Activated T-helper 1 cell treated with anti-CD3 and anti-CD28 coated beads, Interleukin-12 subunit alpha, Interleukin-12 subunit beta, Interleukin-2, Interleukin-4 antibody, amounts not matched to agents 30 ng/mL and 10 ng/mL and 1 ng/mL, durations not matched to agents 14 hours and 24 hours and 36 hours (primary cell): ENCODE results near the gene ADARB2. TPM values are rescaled to one million over a fixed set of nuclear protein-coding genes. Genes with fewer than 3 reads are reported as not detected.
"Not testable (repeated sequence)": the region's sequence is repeated elsewhere in the genome, so short reads cannot be mapped to it uniquely, and the experiment has no call there.

Experiments used
- DNase-seq: peaks from one replicate; pipeline ENCODE4 v3.0.0; 2021; ENCODE audit warnings: low spot score
- H3K27ac Mint-ChIP-seq: one replicate; pipeline ENCODE4 v1.8.0; 2021; ENCODE audit warnings: mild to moderate bottlenecking, mixed read lengths
- H3K27me3 Mint-ChIP-seq: one replicate; pipeline ENCODE4 v1.8.0; 2022; ENCODE audit warnings: mild to moderate bottlenecking, moderate library complexity, mixed read lengths; ENCODE audit not compliant: insufficient read depth
- H3K36me3 Mint-ChIP-seq: one replicate; pipeline ENCODE4 v1.8.0; 2021; ENCODE audit warnings: low read depth, mixed read lengths
- H3K4me1 Mint-ChIP-seq: one replicate; pipeline ENCODE4 v1.8.0; 2021; ENCODE audit warnings: low read depth, mixed read lengths
- H3K4me3 Mint-ChIP-seq: one replicate; pipeline ENCODE4 v1.8.0; 2021; ENCODE audit warnings: mild to moderate bottlenecking, moderate library complexity, mixed read lengths
- H3K9me3 Mint-ChIP-seq: one replicate; pipeline ENCODE4 v1.8.0; 2021; ENCODE audit warnings: mixed read lengths
- intact Hi-C: fragments of 100-400 bp; cut with micrococcal nuclease; formaldehyde crosslinking; loops from one replicate; pipeline ENCODE4 v1.15.1; 2024
- total RNA-seq: library from RNA; stranded (reverse); gene quantifications from 2 replicates; pipeline ENCODE4 v1.2.3, GENCODE V29; 2022

Gene ADARB2
- total RNA-seq, 1 donor from 2014 or later, result 0.05 TPM

GRCh38 chr10:1449572-1450205 lies 287.6 kb downstream of the ADARB2 start:
- peaks cover 13% of the 10 kb centered on the region for H3K9me3 Mint-ChIP-seq
- no peaks in the 10 kb centered on the region for H3K36me3 Mint-ChIP-seq
- H3K27ac Mint-ChIP-seq, result no peak overlapping the region
- no peak overlapping the region for H3K4me3 Mint-ChIP-seq
- H3K4me1 Mint-ChIP-seq, result peaks cover 8% of the 10 kb centered on the region
- no peak for DNase-seq
- H3K27me3 Mint-ChIP-seq, result no peaks in the 10 kb centered on the region
- intact Hi-C loops, result no loop called here

GRCh38 chr10:1449021-1449420 lies 288.3 kb downstream of the ADARB2 start:
- Mint-ChIP-seq H3K36me3 (no peaks in the 10 kb centered on the region), H3K4me3 (no peak overlapping the region), H3K9me3 (peaks cover 13% of the 10 kb centered on the region), H3K27me3 (no peaks in the 10 kb centered on the region), H3K4me1 (peaks cover 2% of the 10 kb centered on the region), H3K27ac (no peak overlapping the region)
- intact Hi-C loops, result no loop called here
- DNase-seq, result no peak

GRCh38 chr10:1448252-1448930 lies 288.9 kb downstream of the ADARB2 start:
- DNase-seq, result no peak
- no peak overlapping the region for H3K27ac Mint-ChIP-seq
- peaks cover 10% of the 10 kb centered on the region for H3K9me3 Mint-ChIP-seq
- no peak overlapping the region for H3K4me3 Mint-ChIP-seq
- no peaks in the 10 kb centered on the region for H3K36me3 Mint-ChIP-seq
- intact Hi-C loops, result no loop called here
- H3K4me1 Mint-ChIP-seq, result no peaks in the 10 kb centered on the region
- no peaks in the 10 kb centered on the region for H3K27me3 Mint-ChIP-seq

GRCh38 chr10:1444826-1445225 lies 292.5 kb downstream of the ADARB2 start:
- Mint-ChIP-seq H3K4me1 (no peaks in the 10 kb centered on the region), H3K36me3 (no peaks in the 10 kb centered on the region), H3K27me3 (no peaks in the 10 kb centered on the region), H3K9me3 (no peaks in the 10 kb centered on the region), H3K27ac (no peak overlapping the region), H3K4me3 (no peak overlapping the region)
- no peak for DNase-seq
- intact Hi-C loops, result no loop called here

- intact Hi-C loops, result no loop called here
- Mint-ChIP-seq H3K4me1 (no peaks in the 10 kb centered on the region), H3K36me3 (no peaks in the 10 kb centered on the region), H3K27me3 (no peaks in the 10 kb centered on the region), H3K9me3 (no peaks in the 10 kb centered on the region), H3K4me3 (no peak overlapping the region), H3K27ac (no peak overlapping the region)
- DNase-seq, result no peak
Observed at GRCh38 chr10:1440897-1441296, 296.4 kb downstream of the ADARB2 start.

GRCh38 chr10:1434912-1435692 lies 302.2 kb downstream of the ADARB2 start:
- no peaks in the 10 kb centered on the region for H3K27me3 Mint-ChIP-seq
- peaks cover 14% of the 10 kb centered on the region for H3K9me3 Mint-ChIP-seq
- no peaks in the 10 kb centered on the region for H3K36me3 Mint-ChIP-seq
- intact Hi-C loops, result no loop called here
- no peak overlapping the region for H3K4me3 Mint-ChIP-seq
- no peak for DNase-seq
- no peak overlapping the region for H3K27ac Mint-ChIP-seq
- no peaks in the 10 kb centered on the region for H3K4me1 Mint-ChIP-seq

- Mint-ChIP-seq H3K4me3 (no peak overlapping the region), H3K27me3 (no peaks in the 10 kb centered on the region), H3K4me1 (no peaks in the 10 kb centered on the region), H3K36me3 (no peaks in the 10 kb centered on the region), H3K27ac (no peak overlapping the region), H3K9me3 (peaks cover 19% of the 10 kb centered on the region)
- no peak for DNase-seq
- intact Hi-C loops, result no loop called here
Observed at GRCh38 chr10:1434202-1434601, 303.1 kb downstream of the ADARB2 start.

GRCh38 chr10:1432161-1432560 lies 305.2 kb downstream of the ADARB2 start:
- Mint-ChIP-seq H3K4me1 (no peaks in the 10 kb centered on the region), H3K4me3 (no peak overlapping the region), H3K27ac (no peak overlapping the region), H3K9me3 (peaks cover 19% of the 10 kb centered on the region), H3K36me3 (no peaks in the 10 kb centered on the region), H3K27me3 (peaks cover 4% of the 10 kb centered on the region)
- no peak for DNase-seq
- intact Hi-C loops, result no loop called here

GRCh38 chr10:1431229-1431628 lies 306.1 kb downstream of the ADARB2 start:
- DNase-seq, result no peak
- Mint-ChIP-seq H3K36me3 (no peaks in the 10 kb centered on the region), H3K27me3 (peaks cover 5% of the 10 kb centered on the region), H3K9me3 (peaks cover 19% of the 10 kb centered on the region), H3K4me1 (no peaks in the 10 kb centered on the region), H3K4me3 (no peak overlapping the region), H3K27ac (no peak overlapping the region)
- intact Hi-C loops, result no loop called here

- H3K4me3 Mint-ChIP-seq, H3K36me3 Mint-ChIP-seq, intact Hi-C loops, H3K27ac Mint-ChIP-seq, DNase-seq, H3K4me1 Mint-ChIP-seq: not testable (repeated sequence)
- Mint-ChIP-seq H3K27me3 (peaks cover 11% of the 10 kb centered on the region), H3K9me3 (peaks cover 19% of the 10 kb centered on the region)
Observed at GRCh38 chr10:1427521-1428186, 309.7 kb downstream of the ADARB2 start.

- intact Hi-C loops, result no loop called here
- Mint-ChIP-seq H3K36me3 (no peaks in the 10 kb centered on the region), H3K4me1 (no peaks in the 10 kb centered on the region), H3K27me3 (peaks cover 11% of the 10 kb centered on the region), H3K4me3 (no peak overlapping the region), H3K27ac (no peak overlapping the region), H3K9me3 (peaks cover 19% of the 10 kb centered on the region)
- DNase-seq, result no peak
Observed at GRCh38 chr10:1426786-1427185, 310.5 kb downstream of the ADARB2 start.

GRCh38 chr10:1425879-1426278 lies 311.4 kb downstream of the ADARB2 start:
- peaks cover 13% of the 10 kb centered on the region for H3K9me3 Mint-ChIP-seq
- H3K4me3 Mint-ChIP-seq, result no peak overlapping the region
- peaks cover 2% of the 10 kb centered on the region for H3K4me1 Mint-ChIP-seq
- H3K36me3 Mint-ChIP-seq, result no peaks in the 10 kb centered on the region
- intact Hi-C loops, result no loop called here
- DNase-seq, result no peak
- no peak overlapping the region for H3K27ac Mint-ChIP-seq
- peaks cover 19% of the 10 kb centered on the region for H3K27me3 Mint-ChIP-seq

- intact Hi-C loops, result no loop called here
- no peak for DNase-seq
- H3K27ac Mint-ChIP-seq, result no peak overlapping the region
Observed at GRCh38 chr10:1424648-1425047, 312.7 kb downstream of the ADARB2 start.

More at GRCh38 chr10:1424648-1425047, 312.7 kb downstream of the ADARB2 start:
- no peak overlapping the region for H3K4me3 Mint-ChIP-seq
- H3K27me3 Mint-ChIP-seq, result peaks cover 27% of the 10 kb centered on the region
- peaks cover under 1% of the 10 kb centered on the region for H3K9me3 Mint-ChIP-seq
- no peaks in the 10 kb centered on the region for H3K36me3 Mint-ChIP-seq
- H3K4me1 Mint-ChIP-seq, result peaks cover 6% of the 10 kb centered on the region
